ENCODE results near the gene RASA1. TPM values are rescaled to one million over a fixed set of nuclear protein-coding genes. Genes with fewer than 3 reads are reported as not detected.

The RASA1 gene
- total and polyA plus RNA-seq, 9 donors, result 19.6 to 33.9 (median 30.2) TPM

- H3K4me1 ChIP-seq (ENCODE audit: insufficient read depth), result no peaks in the 10 kb centered on the region
- no peak for DNase-seq
- no peaks in the 10 kb centered on the region for H3K27me3 ChIP-seq
- no peaks in the 10 kb centered on the region for H3K9me3 ChIP-seq
- intact Hi-C loops (cut with DNase I), result no loop called here
- no peaks in the 10 kb centered on the region for H3K36me3 ChIP-seq
- H3K27ac ChIP-seq, result no peak overlapping the region
- TF ChIP-seq, protein P1, sequence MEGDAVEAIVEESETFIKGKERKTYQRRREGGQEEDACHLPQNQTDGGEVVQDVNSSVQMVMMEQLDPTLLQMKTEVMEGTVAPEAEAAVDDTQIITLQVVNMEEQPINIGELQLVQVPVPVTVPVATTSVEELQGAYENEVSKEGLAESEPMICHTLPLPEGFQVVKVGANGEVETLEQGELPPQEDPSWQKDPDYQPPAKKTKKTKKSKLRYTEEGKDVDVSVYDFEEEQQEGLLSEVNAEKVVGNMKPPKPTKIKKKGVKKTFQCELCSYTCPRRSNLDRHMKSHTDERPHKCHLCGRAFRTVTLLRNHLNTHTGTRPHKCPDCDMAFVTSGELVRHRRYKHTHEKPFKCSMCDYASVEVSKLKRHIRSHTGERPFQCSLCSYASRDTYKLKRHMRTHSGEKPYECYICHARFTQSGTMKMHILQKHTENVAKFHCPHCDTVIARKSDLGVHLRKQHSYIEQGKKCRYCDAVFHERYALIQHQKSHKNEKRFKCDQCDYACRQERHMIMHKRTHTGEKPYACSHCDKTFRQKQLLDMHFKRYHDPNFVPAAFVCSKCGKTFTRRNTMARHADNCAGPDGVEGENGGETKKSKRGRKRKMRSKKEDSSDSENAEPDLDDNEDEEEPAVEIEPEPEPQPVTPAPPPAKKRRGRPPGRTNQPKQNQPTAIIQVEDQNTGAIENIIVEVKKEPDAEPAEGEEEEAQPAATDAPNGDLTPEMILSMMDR (IDR thresholded peaks at IDR 0.05), result no peak
- no peak for TF ChIP-seq EP300 (IDR thresholded peaks at IDR 0.05)
- TF ChIP-seq POLR2A (IDR thresholded peaks at IDR 0.05), result no peak
- H3K4me3 ChIP-seq, result no peak overlapping the region
These were observed 133.9 kb downstream of the RASA1 start for GRCh38 chr5:87401626-87402025.

DNA sequence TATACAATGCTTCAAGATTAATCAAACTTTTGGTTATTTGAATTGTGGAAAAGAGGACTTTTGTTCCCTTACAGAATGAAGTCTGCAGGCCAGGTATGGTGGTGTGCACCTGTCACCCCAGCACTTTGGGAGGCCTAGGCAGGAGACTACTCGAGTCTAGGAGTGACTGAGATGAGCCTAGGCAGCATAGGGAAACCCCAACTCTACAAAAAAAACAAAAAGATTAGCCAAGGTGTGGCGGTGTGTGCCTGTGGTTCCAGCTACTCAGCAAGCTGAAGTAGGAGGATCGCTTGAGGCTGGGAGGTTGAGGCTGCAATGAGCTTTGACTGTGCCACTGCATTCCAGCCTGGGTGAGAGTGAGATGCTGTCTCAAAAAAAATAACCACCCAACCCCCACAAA is 135.7 kb downstream of the RASA1 start:
- TF ChIP-seq POLR2A (IDR thresholded peaks at IDR 0.05), result no peak
- TF ChIP-seq, protein P1 (IDR thresholded peaks at IDR 0.05), result no peak

GRCh38 chr5:87403899-87404298 is 136.2 kb downstream of the RASA1 start:
- TF ChIP-seq EP300 (IDR thresholded peaks at IDR 0.05) (no peak), POLR2A (IDR thresholded peaks at IDR 0.05) (no peak)
- TF ChIP-seq, protein P1 (IDR thresholded peaks at IDR 0.05), result no peak
- H3K27me3 ChIP-seq, result no peaks in the 10 kb centered on the region
- H3K4me1 ChIP-seq (ENCODE audit: insufficient read depth), result no peaks in the 10 kb centered on the region
- intact Hi-C loops (cut with DNase I), result no loop called here
- WGBS, 3 donors, result 88 to 92% (median 90%) methylated on average over 3 of the region's 3 CpGs
- no peaks in the 10 kb centered on the region for H3K36me3 ChIP-seq
- DNase-seq, result no peak
- H3K4me3 ChIP-seq, result no peak overlapping the region
- no peaks in the 10 kb centered on the region for H3K9me3 ChIP-seq
- no peak overlapping the region for H3K27ac ChIP-seq

More for the DNA sequence above, 135.7 kb downstream of the RASA1 start:
- no peak overlapping the region for H3K27ac ChIP-seq
- 84 to 90% (median 90%) methylated on average over 3 of the region's 3 CpGs for WGBS, 3 donors
- H3K4me1 ChIP-seq (ENCODE audit: insufficient read depth), result no peaks in the 10 kb centered on the region
- H3K27me3 ChIP-seq, result no peaks in the 10 kb centered on the region
- no peaks in the 10 kb centered on the region for H3K36me3 ChIP-seq
- DNase-seq, result no peak
- H3K4me3 ChIP-seq, result no peak overlapping the region
- intact Hi-C loops (cut with DNase I), result no loop called here
- no peaks in the 10 kb centered on the region for H3K9me3 ChIP-seq

- intact Hi-C loops (cut with DNase I), result no loop called here
- Histone ChIP-seq H3K4me1 (ENCODE audit: insufficient read depth) (no peaks in the 10 kb centered on the region), H3K27me3 (no peaks in the 10 kb centered on the region), H3K9me3 (no peaks in the 10 kb centered on the region), H3K4me3 (no peak overlapping the region), H3K36me3 (no peaks in the 10 kb centered on the region), H3K27ac (no peak overlapping the region)
- TF ChIP-seq EP300 (IDR thresholded peaks at IDR 0.05), result no peak
- TF ChIP-seq, protein P1 (IDR thresholded peaks at IDR 0.05), result no peak
- TF ChIP-seq POLR2A (IDR thresholded peaks at IDR 0.05), result no peak
- WGBS, 3 donors, result 71 to 80% (median 73%) methylated on average over 2 of the region's 2 CpGs
- DNase-seq, result no peak
These were observed 136.7 kb downstream of the RASA1 start for GRCh38 chr5:87404359-87404758.

Measured in ovary (tissue), 9 donors.